ENCODE data around the gene PKN2. TPM values are rescaled to one million over a fixed set of nuclear protein-coding genes. Genes with fewer than 3 reads are reported as not detected.
"Not testable (repeated sequence)": the region's sequence is repeated elsewhere in the genome, so short reads cannot be mapped to it uniquely, and the experiment has no call there.

Gene PKN2
- polyA plus RNA-seq, 4 donors: 19.1 to 57.5 (median 32.1) TPM

GRCh38 chr1:88812366-88812765 is 128.3 kb downstream of the PKN2 start:
- DNase-seq (no peak), FAIRE-seq (no peak)
- no peaks in the 10 kb centered on the region for H3K27me3 ChIP-seq (ENCODE audit: control insufficient read depth in 3 of 3, insufficient read depth in 3 of 3, low read length in 3 of 3)
- no peaks in the 10 kb centered on the region for H3K9me3 ChIP-seq (ENCODE audit: control insufficient read depth in 2 of 2, insufficient read depth in 1 of 2, low read depth in 1 of 2, low read length in 1 of 2)
- no peak overlapping the region for H3K27ac ChIP-seq (ENCODE audit: low read depth in 1 of 3, low read length in 2 of 3)
- H3K4me3 ChIP-seq (ENCODE audit: low read depth in 1 of 3, low read length in 3 of 3): no peak overlapping the region
- no peaks in the 10 kb centered on the region for H3K4me1 ChIP-seq (ENCODE audit: control insufficient read depth in 3 of 3, insufficient read depth in 2 of 3, low read depth in 1 of 3, low read length in 2 of 3)
- peaks cover 2 to 32% (median 4%) of the 10 kb centered on the region in 3 donors for H3K36me3 ChIP-seq (ENCODE audit: control insufficient read depth in 3 of 3, insufficient read depth in 2 of 3, low read depth in 1 of 3, low read length in 3 of 3)

- Histone ChIP-seq H3K27ac (ENCODE audit: low read depth in 1 of 3, low read length in 2 of 3) (no peak overlapping the region), H3K36me3 (ENCODE audit: control insufficient read depth in 3 of 3, insufficient read depth in 2 of 3, low read depth in 1 of 3, low read length in 3 of 3) (peaks cover 2 to 33% (median 4%) of the 10 kb centered on the region in 3 donors), H3K4me1 (ENCODE audit: control insufficient read depth in 3 of 3, insufficient read depth in 2 of 3, low read depth in 1 of 3, low read length in 2 of 3) (no peaks in the 10 kb centered on the region), H3K4me3 (ENCODE audit: low read depth in 1 of 3, low read length in 3 of 3) (no peak overlapping the region), H3K27me3 (ENCODE audit: control insufficient read depth in 3 of 3, insufficient read depth in 3 of 3, low read length in 3 of 3) (no peaks in the 10 kb centered on the region), H3K9me3 (ENCODE audit: control insufficient read depth in 2 of 2, insufficient read depth in 1 of 2, low read depth in 1 of 2, low read length in 1 of 2) (no peaks in the 10 kb centered on the region)
- DNase-seq (no peak), FAIRE-seq (no peak)
- 90 to 96% (median 92%) methylated on average over 1 of the region's 1 CpG for WGBS, 3 donors
These were observed 129.4 kb downstream of the PKN2 start for GRCh38 chr1:88813471-88813870.

GRCh38 chr1:88819642-88820041 is 135.6 kb downstream of the PKN2 start:
- peaks cover 0 to 34% (median 5%) of the 10 kb centered on the region in 3 donors for H3K36me3 ChIP-seq (ENCODE audit: control insufficient read depth in 3 of 3, insufficient read depth in 2 of 3, low read depth in 1 of 3, low read length in 3 of 3)
- not testable (repeated sequence) for H3K4me3 ChIP-seq (ENCODE audit: low read depth in 1 of 3, low read length in 3 of 3); FAIRE-seq; H3K27ac ChIP-seq (ENCODE audit: low read depth in 1 of 3, low read length in 2 of 3); DNase-seq; H3K4me1 ChIP-seq (ENCODE audit: control insufficient read depth in 3 of 3, insufficient read depth in 2 of 3, low read depth in 1 of 3, low read length in 2 of 3); H3K27me3 ChIP-seq (ENCODE audit: control insufficient read depth in 3 of 3, insufficient read depth in 3 of 3, low read length in 3 of 3); H3K9me3 ChIP-seq (ENCODE audit: control insufficient read depth in 2 of 2, insufficient read depth in 1 of 2, low read depth in 1 of 2, low read length in 1 of 2)
- WGBS, 3 donors: 96 to 100% (median 98%) methylated on average over 3 of the region's 3 CpGs

GRCh38 chr1:88825721-88826120 is 141.6 kb downstream of the PKN2 start:
- peaks cover 0 to 20% (median 18%) of the 10 kb centered on the region in 3 donors for H3K36me3 ChIP-seq (ENCODE audit: control insufficient read depth in 3 of 3, insufficient read depth in 2 of 3, low read depth in 1 of 3, low read length in 3 of 3)
- H3K4me1 ChIP-seq (ENCODE audit: control insufficient read depth in 3 of 3, insufficient read depth in 2 of 3, low read depth in 1 of 3, low read length in 2 of 3): no peaks in the 10 kb centered on the region
- no peak for FAIRE-seq
- H3K27me3 ChIP-seq (ENCODE audit: control insufficient read depth in 3 of 3, insufficient read depth in 3 of 3, low read length in 3 of 3): no peaks in the 10 kb centered on the region
- no peak for DNase-seq
- H3K9me3 ChIP-seq (ENCODE audit: control insufficient read depth in 2 of 2, insufficient read depth in 1 of 2, low read depth in 1 of 2, low read length in 1 of 2): no peaks in the 10 kb centered on the region
- H3K27ac ChIP-seq (ENCODE audit: low read depth in 1 of 3, low read length in 2 of 3): no peak overlapping the region
- no peak overlapping the region for H3K4me3 ChIP-seq (ENCODE audit: low read depth in 1 of 3, low read length in 3 of 3)
- WGBS, 3 donors: 92 to 94% (median 93%) methylated on average over 2 of the region's 2 CpGs

- Histone ChIP-seq H3K4me1 (ENCODE audit: control insufficient read depth in 3 of 3, insufficient read depth in 2 of 3, low read depth in 1 of 3, low read length in 2 of 3) (no peaks in the 10 kb centered on the region), H3K4me3 (ENCODE audit: low read depth in 1 of 3, low read length in 3 of 3) (no peak overlapping the region), H3K9me3 (ENCODE audit: control insufficient read depth in 2 of 2, insufficient read depth in 1 of 2, low read depth in 1 of 2, low read length in 1 of 2) (no peaks in the 10 kb centered on the region), H3K27me3 (ENCODE audit: control insufficient read depth in 3 of 3, insufficient read depth in 3 of 3, low read length in 3 of 3) (no peaks in the 10 kb centered on the region), H3K36me3 (ENCODE audit: control insufficient read depth in 3 of 3, insufficient read depth in 2 of 3, low read depth in 1 of 3, low read length in 3 of 3) (peaks cover 0 to 8% (median 3%) of the 10 kb centered on the region in 3 donors), H3K27ac (ENCODE audit: low read depth in 1 of 3, low read length in 2 of 3) (peak overlapping the region in 1 of 3 donors; percentile 28)
- DNase-seq: no peak
- WGBS, 3 donors: 23 to 44% (median 24%) methylated on average over 1 of the region's 1 CpG
- no peak for FAIRE-seq
These were observed 163.6 kb downstream of the PKN2 start for GRCh38 chr1:88847643-88848042.

GRCh38 chr1:88851303-88852063 is 167.4 kb downstream of the PKN2 start:
- 85 to 93% (median 88%) methylated on average over 6 of the region's 6 CpGs for WGBS, 3 donors
- FAIRE-seq: no peak
- no peaks in the 10 kb centered on the region for H3K4me1 ChIP-seq (ENCODE audit: control insufficient read depth in 3 of 3, insufficient read depth in 2 of 3, low read depth in 1 of 3, low read length in 2 of 3)
- DNase-seq: no peak
- H3K27ac ChIP-seq (ENCODE audit: low read depth in 1 of 3, low read length in 2 of 3): no peak overlapping the region
- H3K36me3 ChIP-seq (ENCODE audit: control insufficient read depth in 3 of 3, insufficient read depth in 2 of 3, low read depth in 1 of 3, low read length in 3 of 3): peaks cover 8 to 24% (median 13%) of the 10 kb centered on the region in 3 donors
- no peaks in the 10 kb centered on the region for H3K27me3 ChIP-seq (ENCODE audit: control insufficient read depth in 3 of 3, insufficient read depth in 3 of 3, low read length in 3 of 3)
- no peaks in the 10 kb centered on the region for H3K9me3 ChIP-seq (ENCODE audit: control insufficient read depth in 2 of 2, insufficient read depth in 1 of 2, low read depth in 1 of 2, low read length in 1 of 2)
- H3K4me3 ChIP-seq (ENCODE audit: low read depth in 1 of 3, low read length in 3 of 3): no peak overlapping the region

- H3K27me3 ChIP-seq (ENCODE audit: control insufficient read depth in 3 of 3, insufficient read depth in 3 of 3, low read length in 3 of 3): no peaks in the 10 kb centered on the region
- H3K36me3 ChIP-seq (ENCODE audit: control insufficient read depth in 3 of 3, insufficient read depth in 2 of 3, low read depth in 1 of 3, low read length in 3 of 3): peaks cover 0 to 7% (median 3%) of the 10 kb centered on the region in 3 donors
- FAIRE-seq (no peak), DNase-seq (no peak)
- H3K4me3 ChIP-seq (ENCODE audit: low read depth in 1 of 3, low read length in 3 of 3): no peak overlapping the region
- H3K9me3 ChIP-seq (ENCODE audit: control insufficient read depth in 2 of 2, insufficient read depth in 1 of 2, low read depth in 1 of 2, low read length in 1 of 2): no peaks in the 10 kb centered on the region
- H3K27ac ChIP-seq (ENCODE audit: low read depth in 1 of 3, low read length in 2 of 3): no peak overlapping the region
- WGBS, 3 donors: 59 to 66% (median 66%) methylated on average over 6 of the region's 6 CpGs
- H3K4me1 ChIP-seq (ENCODE audit: control insufficient read depth in 3 of 3, insufficient read depth in 2 of 3, low read depth in 1 of 3, low read length in 2 of 3): no peaks in the 10 kb centered on the region
These were observed 183.9 kb downstream of the PKN2 start for GRCh38 chr1:88867743-88868521.

- H3K27me3 ChIP-seq (ENCODE audit: control insufficient read depth in 3 of 3, insufficient read depth in 3 of 3, low read length in 3 of 3); H3K27ac ChIP-seq (ENCODE audit: low read depth in 1 of 3, low read length in 2 of 3); H3K9me3 ChIP-seq (ENCODE audit: control insufficient read depth in 2 of 2, insufficient read depth in 1 of 2, low read depth in 1 of 2, low read length in 1 of 2); H3K4me3 ChIP-seq (ENCODE audit: low read depth in 1 of 3, low read length in 3 of 3); DNase-seq; H3K36me3 ChIP-seq (ENCODE audit: control insufficient read depth in 3 of 3, insufficient read depth in 2 of 3, low read depth in 1 of 3, low read length in 3 of 3); FAIRE-seq; H3K4me1 ChIP-seq (ENCODE audit: control insufficient read depth in 3 of 3, insufficient read depth in 2 of 3, low read depth in 1 of 3, low read length in 2 of 3): not testable (repeated sequence)
- 95 to 99% (median 98%) methylated on average over 14 of the region's 14 CpGs for WGBS, 3 donors
These were observed 185.6 kb downstream of the PKN2 start for GRCh38 chr1:88869644-88870043.

Data from small intestine (tissue), 7 donors.